GM19438 (cell line): ENCODE data around the gene MNT.

Source experiments
- ATAC-seq: cut with Tn5 transposase; IDR thresholded peaks from one replicate; pipeline ENCODE4 v1.9.1; 2021; ENCODE audit warnings: low read depth; ENCODE audit not compliant: unreplicated experiment

Gene MNT

DNA sequence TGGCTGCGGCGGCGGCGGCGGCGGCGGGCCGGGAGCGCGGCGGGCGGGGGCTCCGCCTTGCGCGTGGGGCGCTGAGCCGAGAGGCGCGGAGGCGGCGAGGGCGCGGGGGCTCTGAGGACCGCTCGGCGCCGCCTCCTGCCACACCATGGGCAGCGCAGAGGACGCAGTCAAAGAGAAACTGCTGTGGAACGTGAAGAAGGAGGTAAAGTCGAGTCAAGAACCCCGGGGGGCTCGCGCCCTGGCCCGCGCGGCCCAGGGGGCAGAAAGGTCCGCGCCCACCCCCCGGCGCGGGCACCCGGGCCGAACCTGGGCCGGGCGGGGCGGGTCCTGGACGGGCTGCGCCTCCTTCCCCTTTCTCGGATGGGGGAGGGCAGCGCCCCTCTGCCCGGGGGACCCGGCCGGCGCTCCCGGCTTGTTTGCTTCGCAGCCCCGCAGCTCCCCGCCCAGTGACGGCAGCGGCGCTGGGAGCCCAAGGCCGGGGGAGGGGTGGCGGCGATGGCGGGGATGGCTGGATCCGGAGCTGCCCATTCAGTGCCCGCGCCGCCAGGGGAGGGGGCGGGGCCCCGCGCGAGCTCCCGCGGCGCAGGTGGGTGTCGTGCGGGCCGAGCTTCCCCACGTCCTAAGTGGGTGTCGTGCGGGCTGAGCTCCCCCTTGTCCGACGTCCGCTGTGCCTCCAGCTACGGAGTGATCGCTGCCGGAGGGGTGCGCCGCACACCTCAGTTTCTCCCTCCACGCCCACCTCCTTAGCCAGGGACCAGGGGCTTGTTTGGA is 63.1 kb downstream of the MNT start:
- ATAC-seq, result no peak

- no peak for ATAC-seq
Observed at GRCh38 chr17:2336852-2337543, 63.9 kb downstream of the MNT start, which contains the start of gene SGSM2. TSS of gene SGSM2 (plus strand) at chr17:2337501. CDS start at chr17:2337689, 188 bp downstream.

- ATAC-seq, result no peak
Observed at GRCh38 chr17:2336215-2336851, 64.5 kb downstream of the MNT start, which contains the start of gene TSR1. TSS of gene TSR1 (minus strand) at chr17:2336457. CDS start at chr17:2336427, 30 bp downstream.

- no peak for ATAC-seq
Observed at GRCh38 chr17:2335726-2336214, 65.1 kb downstream of the MNT start.
